Measurements from ENCODE around the gene SIDT2.

SIDT2 gene

DNA sequence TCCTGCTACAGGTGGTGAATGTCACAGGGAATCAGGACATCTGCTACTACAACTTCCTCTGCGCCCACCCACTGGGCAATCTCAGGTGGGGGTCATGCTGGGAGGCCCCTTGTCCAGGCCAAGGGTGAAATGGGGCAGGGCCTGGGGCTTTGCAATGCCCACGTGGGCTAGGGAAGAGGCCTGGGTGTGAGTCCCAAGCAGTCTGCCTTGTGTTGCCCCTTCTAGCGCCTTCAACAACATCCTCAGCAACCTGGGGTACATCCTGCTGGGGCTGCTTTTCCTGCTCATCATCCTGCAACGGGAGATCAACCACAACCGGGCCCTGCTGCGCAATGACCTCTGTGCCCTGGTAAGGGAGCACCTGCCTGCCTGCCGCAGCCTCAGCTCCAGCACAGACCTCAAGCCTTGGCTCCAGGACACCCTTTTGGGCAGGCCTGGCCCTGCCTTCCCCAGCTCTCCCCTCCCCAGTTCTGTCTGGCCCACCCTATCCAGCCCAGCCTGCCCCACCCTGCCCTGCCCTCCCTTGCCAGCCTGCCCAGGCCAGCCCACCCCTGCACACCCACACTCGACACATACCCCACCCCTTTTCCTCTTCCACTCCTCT, 11.5 kb downstream of the SIDT2 start:
- DNase-seq = no peak

DNA sequence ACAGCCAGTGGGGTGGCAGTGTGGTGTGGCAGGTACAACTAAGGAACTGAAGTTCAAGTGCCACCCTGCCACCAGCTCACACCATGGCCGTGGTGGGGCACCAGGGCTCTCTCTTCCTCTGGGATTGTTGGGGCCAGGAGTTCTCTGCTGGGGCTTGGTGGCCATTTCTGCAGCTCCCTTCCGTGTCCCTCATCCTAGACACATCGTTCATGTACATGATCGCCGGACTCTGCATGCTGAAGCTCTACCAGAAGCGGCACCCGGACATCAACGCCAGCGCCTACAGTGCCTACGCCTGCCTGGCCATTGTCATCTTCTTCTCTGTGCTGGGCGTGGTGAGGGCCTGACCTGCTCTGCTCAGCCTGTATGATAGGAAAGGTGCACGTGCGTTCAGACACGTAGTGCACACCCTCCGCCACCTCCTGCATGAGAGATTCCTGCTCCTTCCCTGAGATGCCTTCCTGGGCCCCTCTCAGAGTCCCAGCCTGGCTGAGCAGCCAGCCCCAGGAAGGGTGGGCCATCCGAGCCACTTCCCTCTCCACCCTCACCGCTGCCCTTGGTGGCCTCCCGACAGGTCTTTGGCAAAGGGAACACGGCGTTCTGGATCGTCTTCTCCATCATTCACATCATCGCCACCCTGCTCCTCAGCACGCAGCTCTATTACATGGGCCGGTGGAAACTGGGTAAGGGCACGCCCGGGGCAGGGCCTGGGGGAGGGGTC, 13.3 kb downstream of the SIDT2 start:
- no peak for DNase-seq

DNA sequence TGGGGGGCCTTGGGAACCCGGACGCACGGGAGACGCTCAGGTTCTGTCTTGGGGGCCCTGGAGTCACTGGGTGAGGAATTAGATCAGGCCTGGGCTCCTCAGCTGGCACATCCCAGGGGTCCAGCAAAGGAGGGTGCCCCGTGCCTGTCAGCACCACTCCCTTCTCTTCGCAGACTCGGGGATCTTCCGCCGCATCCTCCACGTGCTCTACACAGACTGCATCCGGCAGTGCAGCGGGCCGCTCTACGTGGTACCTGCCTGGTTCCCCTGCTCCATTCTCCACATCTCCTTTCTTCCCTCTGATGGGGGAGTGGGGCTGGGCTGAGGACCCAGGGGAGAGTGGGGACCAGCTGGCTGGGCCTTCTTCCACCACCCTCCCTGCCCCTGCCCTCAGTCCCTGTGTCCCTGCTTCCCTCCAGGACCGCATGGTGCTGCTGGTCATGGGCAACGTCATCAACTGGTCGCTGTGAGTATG, 13.9 kb downstream of the SIDT2 start:
- no peak for DNase-seq

DNA sequence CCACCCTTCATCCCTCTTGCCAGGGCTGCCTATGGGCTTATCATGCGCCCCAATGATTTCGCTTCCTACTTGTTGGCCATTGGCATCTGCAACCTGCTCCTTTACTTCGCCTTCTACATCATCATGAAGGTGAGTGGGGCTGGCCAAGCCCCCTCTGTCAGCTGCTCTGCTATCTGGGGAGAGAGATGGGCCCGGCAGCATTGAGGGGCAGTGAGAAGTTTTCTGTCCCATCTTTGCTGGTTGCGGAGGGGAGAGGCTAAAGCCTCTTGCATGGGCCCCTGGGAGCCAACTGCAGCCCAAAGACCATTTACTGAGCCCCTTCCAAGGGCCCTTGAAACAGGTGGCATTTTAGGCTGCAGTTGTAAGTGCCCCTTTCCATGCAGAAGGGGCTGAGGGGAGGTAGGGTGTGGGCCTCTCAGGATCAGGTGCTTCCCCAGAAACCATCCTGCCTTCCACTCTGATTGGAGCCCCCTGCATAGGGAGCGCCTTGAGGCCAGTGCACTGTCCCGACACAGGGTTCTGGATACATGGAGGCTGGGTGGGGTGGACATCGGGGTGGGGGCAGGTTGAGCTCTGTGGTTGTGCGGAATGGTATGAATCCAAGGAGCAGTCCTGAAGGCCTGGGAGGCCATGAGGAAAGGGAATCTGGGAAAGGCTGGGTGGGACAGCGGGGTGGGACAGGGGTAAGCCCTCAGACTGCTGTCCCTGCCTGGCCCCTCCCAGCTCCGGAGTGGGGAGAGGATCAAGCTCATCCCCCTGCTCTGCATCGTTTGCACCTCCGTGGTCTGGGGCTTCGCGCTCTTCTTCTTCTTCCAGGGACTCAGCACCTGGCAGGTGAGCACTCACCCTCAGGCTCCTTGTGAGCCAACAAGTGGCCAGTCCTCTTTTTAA, 14.8 kb downstream of the SIDT2 start:
- no peak for DNase-seq

DNA sequence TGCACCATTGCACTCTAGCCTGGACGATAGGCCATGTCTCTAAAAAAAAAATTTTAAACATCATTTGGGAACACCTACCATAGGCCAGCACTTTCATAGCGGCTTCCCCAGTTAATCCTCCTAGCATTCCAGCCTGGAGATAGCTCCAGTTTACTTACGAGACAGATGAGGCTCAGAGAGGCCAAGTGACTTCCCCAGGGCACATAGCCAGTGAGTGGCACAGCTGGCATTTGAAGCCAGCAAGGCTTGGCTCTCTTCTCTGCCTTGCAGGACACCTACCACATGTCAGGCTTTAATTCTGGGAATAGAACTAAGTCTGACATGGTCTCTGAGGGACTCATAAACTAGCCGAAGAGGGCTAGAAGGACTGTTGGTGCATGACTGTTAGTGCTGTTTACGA, 15.7 kb downstream of the SIDT2 start:
- no peak for DNase-seq

DNA sequence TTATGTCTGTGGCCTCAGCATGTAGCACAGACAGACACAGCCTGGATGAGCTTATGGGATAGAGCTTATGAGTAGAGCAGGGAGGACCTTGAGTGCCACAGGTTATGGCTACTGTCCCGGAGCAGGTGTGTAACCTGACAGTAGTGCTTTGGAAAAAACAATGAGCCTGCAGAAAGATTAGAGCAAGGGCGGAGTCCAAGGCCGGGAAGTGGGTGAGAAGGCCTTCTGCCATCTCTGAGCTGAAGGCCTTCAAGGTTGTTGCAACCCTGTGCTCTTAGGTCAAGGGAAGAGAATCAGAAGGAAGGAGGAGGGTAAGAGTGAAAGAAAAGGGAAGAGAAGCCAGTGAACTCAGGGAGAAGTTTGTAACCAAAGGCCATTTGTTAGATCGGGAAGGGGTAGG, 16.7 kb downstream of the SIDT2 start:
- DNase-seq = no peak

DNA sequence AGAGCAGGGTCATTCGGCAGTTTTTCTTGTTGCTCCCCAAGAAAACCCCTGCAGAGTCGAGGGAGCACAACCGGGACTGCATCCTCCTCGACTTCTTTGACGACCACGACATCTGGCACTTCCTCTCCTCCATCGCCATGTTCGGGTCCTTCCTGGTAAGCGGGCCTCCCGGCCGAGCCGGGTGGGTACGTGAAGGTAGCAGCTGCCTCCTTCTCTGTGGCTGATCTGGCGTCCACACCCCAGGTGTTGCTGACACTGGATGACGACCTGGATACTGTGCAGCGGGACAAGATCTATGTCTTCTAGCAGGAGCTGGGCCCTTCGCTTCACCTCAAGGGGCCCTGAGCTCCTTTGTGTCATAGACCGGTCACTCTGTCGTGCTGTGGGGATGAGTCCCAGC, 17.2 kb downstream of the SIDT2 start:
- DNase-seq = no peak

DNA sequence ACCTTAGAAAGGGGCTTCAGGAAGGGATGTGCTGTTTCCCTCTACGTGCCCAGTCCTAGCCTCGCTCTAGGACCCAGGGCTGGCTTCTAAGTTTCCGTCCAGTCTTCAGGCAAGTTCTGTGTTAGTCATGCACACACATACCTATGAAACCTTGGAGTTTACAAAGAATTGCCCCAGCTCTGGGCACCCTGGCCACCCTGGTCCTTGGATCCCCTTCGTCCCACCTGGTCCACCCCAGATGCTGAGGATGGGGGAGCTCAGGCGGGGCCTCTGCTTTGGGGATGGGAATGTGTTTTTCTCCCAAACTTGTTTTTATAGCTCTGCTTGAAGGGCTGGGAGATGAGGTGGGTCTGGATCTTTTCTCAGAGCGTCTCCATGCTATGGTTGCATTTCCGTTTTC, 18.5 kb downstream of the SIDT2 start:
- no peak for DNase-seq

DNA sequence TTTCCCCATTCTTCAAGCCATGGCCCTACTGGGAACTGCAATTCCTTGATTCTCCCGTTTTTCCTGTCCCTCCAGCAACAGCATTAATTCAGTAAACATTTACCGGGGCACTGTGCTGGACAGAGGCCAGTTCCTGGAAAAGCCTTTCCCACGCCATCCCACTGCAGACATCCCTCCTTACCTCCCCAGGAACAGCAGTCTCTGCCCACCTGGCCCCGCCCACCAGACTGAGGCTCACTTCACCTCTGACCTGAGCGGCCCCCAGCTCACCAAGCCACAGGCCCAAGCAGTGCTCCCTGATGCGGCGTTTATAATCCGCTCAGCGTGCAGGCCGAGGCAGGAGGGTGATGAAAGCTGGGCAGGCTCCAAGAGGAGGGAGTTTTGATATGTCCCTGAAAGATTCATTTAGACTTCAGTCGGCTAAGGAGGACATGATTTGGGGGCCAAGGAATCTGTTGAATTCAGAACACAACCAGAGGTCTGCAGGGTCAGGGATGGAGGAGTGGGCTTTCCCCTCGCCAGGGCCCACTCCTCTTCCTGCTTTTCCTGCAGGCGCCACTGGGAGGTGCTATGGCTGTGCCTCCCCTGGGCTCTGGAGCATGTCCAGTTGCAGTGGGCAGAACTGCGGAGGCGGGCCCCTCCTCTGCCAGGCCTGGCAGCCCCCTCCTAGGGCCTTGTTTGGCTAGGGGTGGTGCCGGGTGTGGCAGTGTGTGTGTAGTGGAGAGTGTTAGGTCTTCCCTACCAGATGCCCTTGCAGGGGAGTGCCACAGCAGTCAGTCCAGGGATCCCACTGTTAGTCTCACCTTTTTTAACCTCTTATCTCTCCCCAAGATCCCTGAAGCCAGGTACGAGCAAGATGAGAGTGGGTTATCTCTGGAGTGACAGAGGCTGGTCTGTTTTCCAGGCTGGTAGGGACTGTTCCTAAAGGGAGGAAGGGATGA, 19.2 kb downstream of the SIDT2 start:
- DNase-seq = no peak

DNA sequence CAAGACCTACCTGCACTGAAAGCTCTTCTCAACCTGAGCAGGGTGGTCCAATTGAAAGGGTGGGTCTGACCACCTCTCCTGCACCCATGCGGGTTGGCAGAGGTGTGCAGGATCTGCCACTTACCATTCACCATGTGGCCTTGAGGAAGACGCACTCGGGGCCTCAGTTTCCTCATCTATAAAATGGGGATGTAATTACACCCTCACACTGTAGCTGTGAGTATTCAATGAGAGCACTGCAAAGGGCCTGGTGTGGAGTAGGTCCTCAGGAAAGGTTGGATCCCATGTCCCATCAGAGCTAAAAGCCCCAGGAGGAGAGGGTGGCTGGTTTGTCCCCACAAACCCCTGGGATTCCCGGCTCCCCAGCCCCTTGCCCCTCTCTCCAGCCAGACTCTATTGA, 20.1 kb downstream of the SIDT2 start:
- DNase-seq = no peak

DNA sequence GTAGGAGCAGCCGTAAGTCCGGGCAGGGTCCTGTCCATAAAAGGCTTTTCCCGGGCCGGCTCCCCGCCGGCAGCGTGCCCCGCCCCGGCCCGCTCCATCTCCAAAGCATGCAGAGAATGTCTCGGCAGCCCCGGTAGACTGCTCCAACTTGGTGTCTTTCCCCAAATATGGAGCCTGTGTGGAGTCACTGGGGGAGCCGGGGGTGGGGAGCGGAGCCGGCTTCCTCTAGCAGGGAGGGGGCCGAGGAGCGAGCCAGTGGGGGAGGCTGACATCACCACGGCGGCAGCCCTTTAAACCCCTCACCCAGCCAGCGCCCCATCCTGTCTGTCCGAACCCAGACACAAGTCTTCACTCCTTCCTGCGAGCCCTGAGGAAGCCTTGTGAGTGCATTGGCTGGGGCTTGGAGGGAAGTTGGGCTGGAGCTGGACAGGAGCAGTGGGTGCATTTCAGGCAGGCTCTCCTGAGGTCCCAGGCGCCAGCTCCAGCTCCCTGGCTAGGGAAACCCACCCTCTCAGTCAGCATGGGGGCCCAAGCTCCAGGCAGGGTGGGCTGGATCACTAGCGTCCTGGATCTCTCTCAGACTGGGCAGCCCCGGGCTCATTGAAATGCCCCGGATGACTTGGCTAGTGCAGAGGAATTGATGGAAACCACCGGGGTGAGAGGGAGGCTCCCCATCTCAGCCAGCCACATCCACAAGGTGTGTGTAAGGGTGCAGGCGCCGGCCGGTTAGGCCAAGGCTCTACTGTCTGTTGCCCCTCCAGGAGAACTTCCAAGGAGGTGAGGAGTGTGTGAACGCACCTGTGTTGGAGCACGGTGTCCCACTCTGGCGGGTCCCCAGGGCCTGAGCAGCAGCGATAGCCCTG, 20.7 kb downstream of the SIDT2 start, which contains the start of gene TAGLN:
TSS of gene TAGLN (plus strand) at position 318 of the 863 bp plus-strand sequence. CDS start 3,644 bp downstream, outside the sequence.
- no peak for DNase-seq

DNA sequence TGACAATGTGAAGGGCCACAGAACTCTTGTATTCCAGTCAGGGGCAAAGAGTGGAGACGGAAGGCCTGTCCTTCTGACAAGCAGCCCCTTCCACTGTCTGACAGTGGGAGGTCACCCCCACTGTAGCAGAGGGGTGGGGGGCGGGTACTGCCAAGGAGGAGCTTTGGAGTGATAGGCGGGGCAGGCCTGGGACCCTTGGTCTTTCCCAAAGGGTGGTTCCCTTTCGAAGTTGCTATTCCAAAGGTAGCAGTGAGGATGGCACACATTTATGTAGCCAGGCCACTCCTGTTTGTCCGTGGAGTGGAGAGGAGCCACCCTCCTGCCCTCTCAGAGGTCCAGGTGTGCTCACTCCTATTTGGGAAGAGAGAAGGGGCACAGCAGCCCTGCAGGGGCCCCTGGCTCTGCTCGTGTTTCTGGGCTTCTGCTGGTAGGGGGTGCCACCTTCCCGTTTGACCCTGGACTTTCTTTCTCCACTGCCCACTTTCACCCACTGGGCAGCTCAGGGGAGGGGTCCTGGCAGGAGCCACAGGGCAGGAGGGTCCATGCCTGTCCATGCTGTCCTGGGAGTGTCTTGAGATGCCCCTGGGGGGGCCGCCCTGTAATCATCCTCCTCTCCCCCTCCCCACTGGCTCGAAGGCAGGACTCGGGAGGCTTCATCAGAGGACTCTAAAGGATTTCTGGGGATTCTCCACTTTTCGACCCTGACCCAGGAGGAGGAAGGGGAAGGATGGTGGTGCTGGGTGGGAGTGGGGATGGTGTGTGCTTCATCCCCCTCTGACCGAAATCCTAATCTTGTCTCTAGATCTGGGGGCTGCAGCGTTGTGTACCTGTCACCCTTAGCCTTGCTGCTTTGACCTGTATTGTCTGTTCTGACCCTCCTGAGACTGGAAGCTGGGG, 21.6 kb downstream of the SIDT2 start:
- DNase-seq = no peak

DNA sequence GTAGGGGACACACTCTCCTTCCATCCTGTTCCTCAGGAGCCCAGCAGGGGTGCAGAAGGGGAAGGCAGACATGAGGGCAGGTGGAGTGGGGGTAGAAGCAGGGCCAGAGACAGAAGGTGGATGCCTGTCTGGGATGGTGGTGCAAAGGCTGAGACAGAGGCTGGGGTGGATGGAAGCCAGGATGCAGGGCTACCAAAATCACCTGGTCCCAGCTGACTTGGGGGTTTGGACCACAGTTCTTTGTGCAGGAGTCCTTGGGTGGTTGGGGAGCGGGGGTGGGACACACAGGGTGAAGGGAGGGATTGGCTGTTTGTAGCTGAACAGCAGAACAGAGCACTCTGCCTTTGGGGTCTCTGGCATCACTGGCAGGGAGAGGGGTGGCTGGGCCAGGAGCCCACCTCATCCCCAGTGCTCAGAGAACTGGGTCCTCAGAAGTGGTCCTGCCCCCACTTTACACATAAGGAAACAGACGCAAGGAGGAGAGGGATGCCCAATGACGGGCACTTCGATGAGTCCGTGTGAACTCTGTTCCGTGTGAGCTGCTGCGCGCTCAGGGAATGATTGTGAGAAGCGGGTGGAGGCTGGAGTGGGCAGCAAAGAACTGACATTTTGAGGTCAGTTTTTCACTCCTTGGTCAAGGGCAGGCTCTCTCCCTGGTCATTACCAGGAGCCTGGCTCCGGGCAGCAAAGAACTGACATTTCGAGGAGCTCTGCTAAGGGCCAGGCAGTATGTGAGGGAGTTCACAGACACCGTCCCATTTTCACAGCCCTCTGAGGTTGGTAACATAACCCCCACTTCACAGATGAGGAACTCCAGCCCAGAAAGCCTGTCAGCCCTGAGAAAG, 22.5 kb downstream of the SIDT2 start:
- DNase-seq = no peak

DNA sequence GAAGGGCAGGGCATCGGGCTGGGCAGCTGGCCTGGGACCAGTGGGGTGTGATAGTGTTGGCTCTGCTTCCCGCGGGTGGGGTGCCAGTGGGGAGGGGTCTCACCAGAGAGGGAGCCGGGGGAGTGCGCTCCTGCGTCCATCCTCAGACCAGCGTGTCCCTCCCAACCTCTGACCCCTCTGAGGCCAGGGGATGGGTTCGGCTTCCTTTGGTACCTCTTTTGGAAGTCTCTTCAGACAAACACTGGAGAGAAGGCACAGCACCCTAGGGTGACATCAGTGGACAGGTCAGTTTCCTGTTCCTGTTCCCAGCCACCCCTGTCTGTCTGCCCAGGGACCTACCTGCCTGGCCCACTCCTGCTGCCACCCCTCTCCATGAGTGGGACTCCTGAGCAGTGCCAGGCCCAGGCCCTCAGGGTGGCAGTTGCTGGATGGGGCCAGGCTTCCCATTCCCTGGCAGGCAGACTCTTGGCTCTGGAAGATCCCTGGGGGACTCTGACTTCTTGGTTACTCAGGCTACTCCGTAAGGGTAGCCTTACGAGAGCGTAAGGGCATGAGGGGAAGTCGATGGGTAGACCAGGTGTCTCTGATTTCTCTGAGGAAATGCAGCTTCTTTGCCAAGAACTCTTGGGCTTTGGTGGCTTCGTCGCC, 23.2 kb downstream of the SIDT2 start:
- DNase-seq = no peak

DNA sequence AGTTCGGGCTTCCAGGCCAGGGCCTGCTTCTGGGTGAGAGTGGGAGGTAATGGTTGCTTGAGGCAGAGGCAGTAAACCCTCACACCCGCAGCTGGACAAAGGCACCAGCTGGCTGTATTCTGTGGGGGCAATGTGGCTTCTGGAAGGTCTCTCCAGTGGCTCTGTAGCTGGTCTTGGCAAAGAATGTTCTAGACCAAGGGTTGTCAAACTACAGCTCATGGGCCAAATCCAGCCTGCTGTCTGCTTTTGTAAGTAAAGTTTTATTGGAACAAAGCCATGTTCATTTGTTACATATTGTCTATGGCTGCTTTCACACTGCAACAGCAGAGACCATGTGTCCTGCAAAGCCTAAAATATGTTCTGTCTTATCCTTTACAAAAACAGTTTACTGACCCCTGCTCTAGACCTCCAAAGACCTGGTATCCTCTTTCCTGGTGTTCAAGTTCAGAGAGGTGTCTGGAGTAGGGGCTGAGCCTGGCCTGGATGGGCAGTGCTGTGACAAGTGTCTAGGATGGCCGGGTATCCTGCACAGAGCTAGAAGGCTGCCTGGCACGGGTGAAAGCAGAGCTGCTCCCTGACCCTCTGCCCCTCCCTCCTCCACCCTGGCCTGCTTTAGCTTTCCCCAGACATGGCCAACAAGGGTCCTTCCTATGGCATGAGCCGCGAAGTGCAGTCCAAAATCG, 24.0 kb downstream of the SIDT2 start:
- no peak for DNase-seq

DNA sequence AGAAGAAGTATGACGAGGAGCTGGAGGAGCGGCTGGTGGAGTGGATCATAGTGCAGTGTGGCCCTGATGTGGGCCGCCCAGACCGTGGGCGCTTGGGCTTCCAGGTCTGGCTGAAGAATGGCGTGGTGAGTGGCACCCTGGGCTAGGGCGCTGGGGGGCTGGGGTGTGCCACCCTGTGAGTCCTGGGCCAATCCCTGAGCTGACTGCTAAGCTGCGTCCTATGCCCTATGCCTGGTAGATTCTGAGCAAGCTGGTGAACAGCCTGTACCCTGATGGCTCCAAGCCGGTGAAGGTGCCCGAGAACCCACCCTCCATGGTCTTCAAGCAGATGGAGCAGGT, 24.5 kb downstream of the SIDT2 start:
- no peak for DNase-seq

DNA sequence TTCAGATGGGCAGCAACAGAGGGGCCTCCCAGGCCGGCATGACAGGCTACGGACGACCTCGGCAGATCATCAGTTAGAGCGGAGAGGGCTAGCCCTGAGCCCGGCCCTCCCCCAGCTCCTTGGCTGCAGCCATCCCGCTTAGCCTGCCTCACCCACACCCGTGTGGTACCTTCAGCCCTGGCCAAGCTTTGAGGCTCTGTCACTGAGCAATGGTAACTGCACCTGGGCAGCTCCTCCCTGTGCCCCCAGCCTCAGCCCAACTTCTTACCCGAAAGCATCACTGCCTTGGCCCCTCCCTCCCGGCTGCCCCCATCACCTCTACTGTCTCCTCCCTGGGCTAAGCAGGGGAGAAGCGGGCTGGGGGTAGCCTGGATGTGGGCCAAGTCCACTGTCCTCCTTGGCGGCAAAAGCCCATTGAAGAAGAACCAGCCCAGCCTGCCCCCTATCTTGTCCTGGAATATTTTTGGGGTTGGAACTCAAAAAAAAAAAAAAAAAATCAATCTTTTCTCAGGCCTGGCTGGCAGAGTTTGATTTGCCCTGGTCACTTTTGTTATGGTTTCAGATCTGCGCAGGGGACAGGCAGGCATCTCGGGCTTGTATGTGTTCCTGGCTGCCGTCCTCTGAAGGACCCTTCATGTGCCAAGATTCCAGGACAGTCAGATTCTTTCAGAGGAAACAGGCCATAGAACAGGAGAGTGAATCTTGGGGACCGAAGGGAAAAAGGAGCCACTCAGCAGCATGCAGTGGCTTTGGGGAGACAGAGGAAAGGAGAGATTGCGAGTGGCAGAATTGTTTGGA, 25.9 kb downstream of the SIDT2 start:
- DNase-seq = no peak
